Measurements from ENCODE around the gene SGCG.

GRCh38 chr13:23231241-23231640 lies 50.5 kb downstream of the SGCG start:
- TF ChIP-seq, protein P1, sequence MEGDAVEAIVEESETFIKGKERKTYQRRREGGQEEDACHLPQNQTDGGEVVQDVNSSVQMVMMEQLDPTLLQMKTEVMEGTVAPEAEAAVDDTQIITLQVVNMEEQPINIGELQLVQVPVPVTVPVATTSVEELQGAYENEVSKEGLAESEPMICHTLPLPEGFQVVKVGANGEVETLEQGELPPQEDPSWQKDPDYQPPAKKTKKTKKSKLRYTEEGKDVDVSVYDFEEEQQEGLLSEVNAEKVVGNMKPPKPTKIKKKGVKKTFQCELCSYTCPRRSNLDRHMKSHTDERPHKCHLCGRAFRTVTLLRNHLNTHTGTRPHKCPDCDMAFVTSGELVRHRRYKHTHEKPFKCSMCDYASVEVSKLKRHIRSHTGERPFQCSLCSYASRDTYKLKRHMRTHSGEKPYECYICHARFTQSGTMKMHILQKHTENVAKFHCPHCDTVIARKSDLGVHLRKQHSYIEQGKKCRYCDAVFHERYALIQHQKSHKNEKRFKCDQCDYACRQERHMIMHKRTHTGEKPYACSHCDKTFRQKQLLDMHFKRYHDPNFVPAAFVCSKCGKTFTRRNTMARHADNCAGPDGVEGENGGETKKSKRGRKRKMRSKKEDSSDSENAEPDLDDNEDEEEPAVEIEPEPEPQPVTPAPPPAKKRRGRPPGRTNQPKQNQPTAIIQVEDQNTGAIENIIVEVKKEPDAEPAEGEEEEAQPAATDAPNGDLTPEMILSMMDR (conservative IDR thresholded peaks at IDR 0.05; ENCODE audit: low read length) = no peak
- no peak for TF ChIP-seq EZH2phosphoT487 (IDR thresholded peaks at IDR 0.05; ENCODE audit: borderline replicate concordance)

Measured in Loucy (cell line).